WERI-Rb-1 (cell line): ENCODE results near the gene NDUFB5.
A peak's percentile ranks its signal among the peaks of the same experiment; 100 is the strongest.
"Not testable (repeated sequence)": the region's sequence is repeated elsewhere in the genome, so short reads cannot be mapped to it uniquely, and the experiment has no call there.

Experiments used
- DNase-seq: peaks from one replicate; pipeline ENCODE4 v3.0.0-alpha.2; 2020
- H3K27ac ChIP-seq: fragments of 250-450 bp; sonication (Bioruptor Pico); 2 replicates; pipeline ENCODE4 v1.5.1; 2020; ENCODE audit warnings: mild to moderate bottlenecking, moderate library complexity
- H3K27me3 ChIP-seq: fragments of 250-450 bp; sonication (Bioruptor Pico); 2 replicates; pipeline ENCODE4 v1.5.1; 2021; ENCODE audit warnings: mild to moderate bottlenecking, low read depth, moderate library complexity; ENCODE audit not compliant: insufficient read depth, severe bottlenecking
- H3K36me3 ChIP-seq: fragments of 250-450 bp; sonication (Bioruptor Pico); 2 replicates; pipeline ENCODE4 v1.5.1; 2020; ENCODE audit warnings: mild to moderate bottlenecking, moderate library complexity
- H3K4me3 ChIP-seq: 2 replicates; pipeline ENCODE4 v1.5.1; 2011; ENCODE audit warnings: low read depth, mild to moderate bottlenecking, control low read depth, low read length
- H3K9me3 ChIP-seq: fragments of 250-450 bp; sonication (Bioruptor Pico); 2 replicates; pipeline ENCODE4 v1.5.1; 2021; ENCODE audit warnings: mild to moderate bottlenecking, moderate library complexity; ENCODE audit not compliant: severe bottlenecking
- TF ChIP-seq, protein P1 (sequence below): IDR thresholded peaks from 2 replicates; pipeline ENCODE4 v1.5.1; 2011; ENCODE audit warnings: low read depth, mild to moderate bottlenecking, control low read depth, inconsistent platforms, low read length

NDUFB5 gene

DNA sequence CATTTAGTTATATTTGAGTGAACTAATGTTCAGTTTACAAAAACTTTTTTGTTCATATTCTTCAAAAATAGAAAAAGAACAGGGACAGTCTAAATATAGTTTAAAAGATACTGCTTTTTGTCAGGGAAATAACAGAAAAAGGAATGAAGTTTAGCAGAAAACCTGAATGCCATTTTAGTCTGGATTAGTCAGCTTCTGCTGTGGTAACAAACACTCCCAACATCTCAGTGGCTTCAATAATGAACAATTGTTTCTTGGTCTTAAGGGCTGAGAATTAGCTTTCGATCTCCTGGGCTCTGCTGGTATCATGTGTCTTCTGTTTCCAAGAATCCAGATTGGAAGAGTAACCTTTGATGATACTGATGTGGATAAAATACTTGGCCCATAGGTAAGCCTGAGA lies 35.9 kb downstream of the NDUFB5 start:
- no peak overlapping the region for H3K4me3 ChIP-seq
- H3K9me3 ChIP-seq: no peaks in the 10 kb centered on the region
- no peaks in the 10 kb centered on the region for H3K36me3 ChIP-seq
- DNase-seq: no peak
- TF ChIP-seq, protein P1, sequence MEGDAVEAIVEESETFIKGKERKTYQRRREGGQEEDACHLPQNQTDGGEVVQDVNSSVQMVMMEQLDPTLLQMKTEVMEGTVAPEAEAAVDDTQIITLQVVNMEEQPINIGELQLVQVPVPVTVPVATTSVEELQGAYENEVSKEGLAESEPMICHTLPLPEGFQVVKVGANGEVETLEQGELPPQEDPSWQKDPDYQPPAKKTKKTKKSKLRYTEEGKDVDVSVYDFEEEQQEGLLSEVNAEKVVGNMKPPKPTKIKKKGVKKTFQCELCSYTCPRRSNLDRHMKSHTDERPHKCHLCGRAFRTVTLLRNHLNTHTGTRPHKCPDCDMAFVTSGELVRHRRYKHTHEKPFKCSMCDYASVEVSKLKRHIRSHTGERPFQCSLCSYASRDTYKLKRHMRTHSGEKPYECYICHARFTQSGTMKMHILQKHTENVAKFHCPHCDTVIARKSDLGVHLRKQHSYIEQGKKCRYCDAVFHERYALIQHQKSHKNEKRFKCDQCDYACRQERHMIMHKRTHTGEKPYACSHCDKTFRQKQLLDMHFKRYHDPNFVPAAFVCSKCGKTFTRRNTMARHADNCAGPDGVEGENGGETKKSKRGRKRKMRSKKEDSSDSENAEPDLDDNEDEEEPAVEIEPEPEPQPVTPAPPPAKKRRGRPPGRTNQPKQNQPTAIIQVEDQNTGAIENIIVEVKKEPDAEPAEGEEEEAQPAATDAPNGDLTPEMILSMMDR: no peak
- H3K27me3 ChIP-seq: no peaks in the 10 kb centered on the region
- no peak overlapping the region for H3K27ac ChIP-seq

GRCh38 chr3:179642871-179643270 lies 38.3 kb downstream of the NDUFB5 start:
- DNase-seq: no peak
- TF ChIP-seq, protein P1: no peak
- no peak overlapping the region for H3K27ac ChIP-seq
- H3K4me3 ChIP-seq: no peak overlapping the region
- no peaks in the 10 kb centered on the region for H3K36me3 ChIP-seq
- H3K9me3 ChIP-seq: no peaks in the 10 kb centered on the region
- no peaks in the 10 kb centered on the region for H3K27me3 ChIP-seq

GRCh38 chr3:179643837-179644236 lies 39.2 kb downstream of the NDUFB5 start:
- not testable (repeated sequence) for H3K36me3 ChIP-seq, H3K9me3 ChIP-seq, H3K4me3 ChIP-seq, H3K27ac ChIP-seq, DNase-seq, H3K27me3 ChIP-seq

DNA sequence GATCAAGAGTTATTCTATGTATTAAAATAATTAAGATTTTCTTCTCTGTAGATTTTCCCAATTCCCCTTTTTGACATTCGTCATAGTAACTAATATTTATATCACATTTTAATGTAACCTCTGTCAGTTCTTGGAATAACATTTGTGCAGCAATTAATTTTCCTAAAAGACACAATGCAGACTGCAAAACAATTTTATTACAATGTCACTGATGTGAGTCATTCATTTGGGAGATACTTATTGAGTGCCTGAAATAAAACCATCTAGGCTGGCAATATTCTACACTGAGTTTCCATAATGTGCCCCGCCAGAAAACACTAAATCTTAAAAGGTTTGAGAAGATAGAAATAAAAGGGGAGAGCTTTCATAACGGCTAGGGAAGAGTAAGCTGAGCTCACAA lies 41.6 kb downstream of the NDUFB5 start:
- H3K36me3 ChIP-seq: no peaks in the 10 kb centered on the region
- H3K27me3 ChIP-seq: no peaks in the 10 kb centered on the region
- no peak for DNase-seq
- no peak overlapping the region for H3K4me3 ChIP-seq
- TF ChIP-seq, protein P1: no peak
- H3K27ac ChIP-seq: no peak overlapping the region
- H3K9me3 ChIP-seq: no peaks in the 10 kb centered on the region

GRCh38 chr3:179651687-179652446 lies 47.3 kb downstream of the NDUFB5 start:
- H3K36me3 ChIP-seq: peaks cover 15% of the 10 kb centered on the region
- no peaks in the 10 kb centered on the region for H3K9me3 ChIP-seq
- H3K27me3 ChIP-seq: no peaks in the 10 kb centered on the region
- peak overlapping the region; percentile 81 for H3K4me3 ChIP-seq
- TF ChIP-seq, protein P1: no peak
- no peak for DNase-seq
- peak overlapping the region; percentile 90 for H3K27ac ChIP-seq

DNA sequence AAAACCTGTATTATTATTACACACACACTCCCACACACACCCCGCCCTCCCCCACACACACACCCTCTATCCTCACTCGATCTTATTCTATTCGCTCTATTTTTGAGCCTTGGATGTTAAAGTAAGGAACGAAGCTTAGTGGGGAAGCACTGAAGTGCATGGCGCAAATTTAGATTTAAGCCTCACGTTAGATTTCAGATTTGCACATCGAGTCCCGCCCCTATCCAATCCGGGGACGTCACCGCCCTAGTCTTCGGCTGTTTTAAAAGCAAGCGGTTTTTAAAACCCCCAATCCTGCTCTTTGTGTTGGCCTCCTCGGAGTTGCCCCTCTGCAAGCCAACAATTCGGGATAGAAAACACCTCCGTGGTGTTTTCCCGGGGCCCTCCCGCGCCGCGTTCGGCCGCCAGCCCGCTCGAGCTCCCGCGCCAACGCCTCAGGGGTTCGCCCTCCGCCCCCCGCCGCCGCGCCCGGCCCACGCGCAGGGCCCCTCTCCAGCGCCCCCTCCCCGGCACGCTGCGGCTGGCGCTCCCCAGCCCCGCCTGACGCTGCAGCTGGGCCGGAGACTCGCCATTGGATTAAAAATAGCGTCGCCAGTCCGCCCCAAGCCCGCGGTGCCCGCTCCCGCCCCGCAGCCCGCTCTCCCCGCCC lies 48.0 kb downstream of the NDUFB5 start, which contains the start of gene USP13:
USP13 (plus strand) TSS at position 594 of the 649 bp plus-strand sequence. CDS start 186 bp downstream, outside the sequence.
- no peaks in the 10 kb centered on the region for H3K9me3 ChIP-seq
- H3K27ac ChIP-seq: peak within 1 kb of the TSS; percentile 90
- H3K27me3 ChIP-seq: no peaks in the 10 kb centered on the region
- peaks cover 16% of the 10 kb centered on the region for H3K36me3 ChIP-seq
- H3K4me3 ChIP-seq: peak within 1 kb of the TSS; percentile 93
- TF ChIP-seq, protein P1: no peak
- peak; percentile 81 for DNase-seq
